Activated CD4-positive, alpha-beta T cell treated with anti-CD3 and anti-CD28 coated beads for 48 hours (primary cell): Measurements from ENCODE around the gene WNT3A.

Source experiments
- DNase-seq: peaks from one replicate; pipeline ENCODE4 v3.0.0-alpha.2; 2020

WNT3A gene

GRCh38 chr1:227999056-227999930 lies 7.5 kb upstream of the WNT3A start:
- peak; percentile 83 for DNase-seq

GRCh38 chr1:228000416-228000815 lies 6.4 kb upstream of the WNT3A start:
- no peak for DNase-seq

- DNase-seq, result no peak
Observed at GRCh38 chr1:228000836-228001563, 5.8 kb upstream of the WNT3A start.

- DNase-seq, result no peak
Observed at GRCh38 chr1:228001738-228002535, 4.9 kb upstream of the WNT3A start.

GRCh38 chr1:228002792-228003191 lies 4.0 kb upstream of the WNT3A start:
- DNase-seq, result no peak

- DNase-seq, result no peak
Observed at GRCh38 chr1:228003461-228004330, 3.1 kb upstream of the WNT3A start.

DNA sequence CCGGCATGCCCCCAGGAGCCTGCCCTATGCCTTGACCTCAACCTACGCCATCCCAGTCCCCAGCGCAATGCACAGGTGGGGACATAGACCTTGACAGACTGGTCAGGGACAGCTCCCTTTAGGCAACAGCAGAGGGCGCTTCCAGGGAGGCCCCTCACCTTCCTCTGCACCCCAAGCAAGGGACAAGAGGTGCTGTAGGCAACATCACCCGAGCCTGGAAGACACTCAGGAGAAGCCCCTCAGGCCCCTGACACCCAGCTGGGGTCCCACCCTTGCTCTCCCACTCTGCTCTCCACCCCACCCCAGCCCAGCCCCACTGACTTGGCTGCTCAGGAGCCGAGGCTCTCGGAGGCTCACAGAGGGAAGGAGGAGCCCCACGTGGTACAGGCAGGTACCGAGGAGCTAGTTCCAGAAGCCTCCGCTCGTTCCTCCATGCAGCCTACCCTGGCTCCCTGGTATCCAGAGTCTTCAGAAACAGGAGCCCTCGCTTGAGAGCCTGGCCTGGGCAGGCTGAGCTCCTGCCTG lies 2.4 kb upstream of the WNT3A start:
- no peak for DNase-seq

GRCh38 chr1:228004856-228005462 lies 1.8 kb upstream of the WNT3A start:
- no peak for DNase-seq

DNA sequence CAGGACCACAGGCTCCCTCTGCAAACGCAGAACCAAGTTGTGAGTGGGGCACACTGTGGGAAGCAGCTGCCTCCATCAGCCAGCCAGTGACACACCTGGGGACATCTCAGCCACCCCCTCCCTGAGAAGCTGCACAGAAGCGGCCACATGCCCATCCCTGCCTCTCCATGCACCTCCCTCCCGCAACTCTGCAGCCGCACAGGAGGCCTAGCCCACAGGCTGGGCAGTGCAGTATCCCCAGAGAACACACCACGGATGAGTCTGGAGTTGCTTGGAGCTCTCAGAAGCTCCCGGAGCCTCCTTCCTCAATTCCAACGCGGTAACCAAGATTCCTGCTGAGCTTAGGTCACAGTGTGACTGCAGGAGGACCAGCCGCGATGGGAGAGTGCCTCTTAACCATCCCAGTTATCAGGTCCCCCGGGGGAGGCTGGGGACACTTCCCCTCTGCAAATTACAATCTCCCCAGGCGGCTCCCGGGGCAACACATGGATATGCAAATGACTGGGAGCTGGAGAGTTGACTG lies 1.2 kb upstream of the WNT3A start:
- DNase-seq, result no peak

GRCh38 chr1:228006034-228006785 lies 588 bp upstream of the WNT3A start:
- DNase-seq, result no peak

GRCh38 chr1:228007049-228007800 lies 427 bp downstream of the WNT3A start:
- no peak for DNase-seq

DNA sequence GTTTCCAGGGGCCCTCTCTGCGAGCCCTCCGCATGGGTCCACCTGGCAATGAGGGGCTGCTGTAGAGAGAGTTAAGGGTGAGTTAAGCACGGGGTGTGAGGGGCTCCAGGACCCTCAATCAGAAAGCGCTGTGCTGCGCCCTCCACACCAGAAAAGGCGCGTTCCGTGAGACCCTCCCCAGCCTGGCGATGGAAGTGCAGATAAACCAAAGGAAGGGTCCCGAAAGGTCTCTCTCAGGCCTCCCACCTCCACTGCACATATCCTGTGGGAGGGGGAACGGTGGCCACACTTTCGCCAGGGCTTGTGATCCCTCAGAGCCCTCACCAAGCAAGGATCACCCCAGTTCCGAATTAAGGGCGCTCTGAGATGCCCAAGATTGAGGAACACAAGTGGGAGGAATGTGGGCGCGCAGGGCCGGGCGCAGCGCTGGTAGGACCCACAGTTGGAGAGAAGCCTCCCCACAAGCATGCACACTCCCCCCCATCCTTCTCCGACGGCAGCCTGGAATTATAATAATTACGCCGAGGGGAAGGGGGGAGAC lies 1.1 kb downstream of the WNT3A start:
- DNase-seq, result no peak

- no peak for DNase-seq
Observed at GRCh38 chr1:228008391-228009115, 1.8 kb downstream of the WNT3A start.

GRCh38 chr1:228009116-228009827 lies 2.5 kb downstream of the WNT3A start:
- no peak for DNase-seq

- DNase-seq, result no peak
Observed at GRCh38 chr1:228009828-228010775, 3.3 kb downstream of the WNT3A start.

DNA sequence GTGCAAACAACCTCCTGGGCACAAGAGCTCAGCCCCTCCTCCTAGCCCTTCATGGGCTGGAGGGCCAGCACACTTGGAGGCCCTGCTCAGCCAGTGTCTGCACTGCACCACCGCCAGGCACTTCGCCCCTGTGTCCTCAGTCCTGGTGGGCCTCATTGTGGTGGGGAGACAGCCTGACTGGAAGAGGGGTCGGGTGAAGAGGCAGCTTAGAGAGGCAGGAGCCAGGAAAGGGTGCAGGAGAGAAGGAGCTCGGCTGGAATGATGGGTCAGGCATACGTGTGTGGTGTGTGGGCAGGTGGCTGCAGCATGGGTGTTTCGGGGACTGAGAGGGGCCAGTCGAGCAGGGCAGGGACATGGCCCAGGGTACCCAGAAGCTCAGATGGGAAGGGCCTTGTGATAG lies 4.1 kb downstream of the WNT3A start:
- DNase-seq, result no peak

- DNase-seq, result no peak
Observed at GRCh38 chr1:228011721-228012311, 5.0 kb downstream of the WNT3A start.
